ENCODE results near the gene GPR35. TPM values are rescaled to one million over a fixed set of nuclear protein-coding genes. Genes with fewer than 3 reads are reported as not detected.
A peak's percentile ranks its signal among the peaks of the same experiment; 100 is the strongest.

GPR35 gene, protein sequence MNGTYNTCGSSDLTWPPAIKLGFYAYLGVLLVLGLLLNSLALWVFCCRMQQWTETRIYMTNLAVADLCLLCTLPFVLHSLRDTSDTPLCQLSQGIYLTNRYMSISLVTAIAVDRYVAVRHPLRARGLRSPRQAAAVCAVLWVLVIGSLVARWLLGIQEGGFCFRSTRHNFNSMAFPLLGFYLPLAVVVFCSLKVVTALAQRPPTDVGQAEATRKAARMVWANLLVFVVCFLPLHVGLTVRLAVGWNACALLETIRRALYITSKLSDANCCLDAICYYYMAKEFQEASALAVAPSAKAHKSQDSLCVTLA
- 1.0 and 1.2 TPM in 2 replicates for total RNA-seq
- polyA plus RNA-seq = 0.09 TPM in 1 of 2 replicates, not detected in the other
- 0.10 and 0.15 TPM in 2 replicates for polyA plus RNA-seq (2012)
- polyA minus RNA-seq (ENCODE audit: low replicate concordance) = not detected in 2 replicates

DNA sequence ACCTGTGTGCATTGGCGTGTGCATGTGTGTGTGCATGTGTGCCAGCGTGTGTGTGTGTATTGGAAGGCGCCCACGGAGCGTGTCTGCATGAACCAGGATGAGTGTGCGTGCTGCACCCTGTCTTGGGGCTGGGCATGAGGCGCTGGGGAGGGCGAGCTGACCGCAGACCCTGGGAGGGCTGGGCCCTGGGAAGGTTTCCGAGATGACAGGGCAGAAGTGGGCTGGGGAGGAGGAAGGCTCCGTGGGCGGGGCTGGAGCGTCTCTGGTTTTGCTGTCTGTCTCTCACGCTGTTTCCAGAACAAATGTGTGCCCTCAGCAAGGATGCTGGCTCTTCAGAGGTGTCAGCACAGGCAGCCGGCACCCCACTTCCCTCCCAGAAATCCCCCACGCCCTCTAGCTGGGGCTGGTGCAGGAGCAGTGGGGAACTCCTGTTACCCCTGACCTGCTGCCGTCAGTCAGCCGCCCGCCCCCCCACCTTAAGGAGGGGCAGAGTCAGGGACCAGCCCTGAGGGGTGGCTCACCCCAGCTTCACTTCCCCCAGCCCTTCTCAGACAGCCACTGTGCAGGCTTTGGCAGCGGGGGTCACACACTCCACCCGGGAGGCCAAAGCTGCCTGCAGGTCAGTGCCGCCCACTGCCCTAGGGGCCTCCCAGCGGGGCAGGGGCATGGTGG is at the start of gene GPR35:
Gene GPR35, plus strand, starts transcription at position 531 of the 672 bp plus-strand sequence. CDS start 4,473 bp downstream, outside the sequence.
- Histone ChIP-seq H3K79me2 (ENCODE audit: control insufficient read depth, insufficient read depth, low read length) (no peaks in the 10 kb centered on the region), H4K20me1 (ENCODE audit: control insufficient read depth, extremely low read depth, insufficient read depth, low read length) (no peaks in the 10 kb centered on the region), H3K4me1 (ENCODE audit: control insufficient read depth, extremely low read depth, insufficient read depth, low read length) (no peaks in the 10 kb centered on the region), H3K4me2 (ENCODE audit: extremely low read depth, insufficient read depth, low read length) (no peak within 1 kb of the TSS), H3K27ac (ENCODE audit: insufficient read depth, low read length) (no peak within 1 kb of the TSS), H3K4me3 (replicated peaks in 1 of 4; ENCODE audit: control extremely low read depth in 1 of 4, insufficient read depth in 1 of 4, low read depth in 3 of 4, low read length in 4 of 4) (no peak within 1 kb of the TSS), H3K36me3 (ENCODE audit: control insufficient read depth, insufficient read depth, low read length) (no peaks in the 10 kb centered on the region), H3K9ac (ENCODE audit: insufficient read depth, low read length) (no peak within 1 kb of the TSS), H3K27me3 (ENCODE audit: control insufficient read depth, insufficient read depth, low read length) (no peaks in the 10 kb centered on the region), H2AFZ (ENCODE audit: low read length) (no peak within 1 kb of the TSS), H3K9me3 (ENCODE audit: control insufficient read depth, insufficient read depth, low read depth, low read length) (no peaks in the 10 kb centered on the region)
- peak; percentile 21 to 73 for DNase-seq (ENCODE audit: low read depth in 2 of 2)
- TF ChIP-seq, protein P1, sequence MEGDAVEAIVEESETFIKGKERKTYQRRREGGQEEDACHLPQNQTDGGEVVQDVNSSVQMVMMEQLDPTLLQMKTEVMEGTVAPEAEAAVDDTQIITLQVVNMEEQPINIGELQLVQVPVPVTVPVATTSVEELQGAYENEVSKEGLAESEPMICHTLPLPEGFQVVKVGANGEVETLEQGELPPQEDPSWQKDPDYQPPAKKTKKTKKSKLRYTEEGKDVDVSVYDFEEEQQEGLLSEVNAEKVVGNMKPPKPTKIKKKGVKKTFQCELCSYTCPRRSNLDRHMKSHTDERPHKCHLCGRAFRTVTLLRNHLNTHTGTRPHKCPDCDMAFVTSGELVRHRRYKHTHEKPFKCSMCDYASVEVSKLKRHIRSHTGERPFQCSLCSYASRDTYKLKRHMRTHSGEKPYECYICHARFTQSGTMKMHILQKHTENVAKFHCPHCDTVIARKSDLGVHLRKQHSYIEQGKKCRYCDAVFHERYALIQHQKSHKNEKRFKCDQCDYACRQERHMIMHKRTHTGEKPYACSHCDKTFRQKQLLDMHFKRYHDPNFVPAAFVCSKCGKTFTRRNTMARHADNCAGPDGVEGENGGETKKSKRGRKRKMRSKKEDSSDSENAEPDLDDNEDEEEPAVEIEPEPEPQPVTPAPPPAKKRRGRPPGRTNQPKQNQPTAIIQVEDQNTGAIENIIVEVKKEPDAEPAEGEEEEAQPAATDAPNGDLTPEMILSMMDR (conservative IDR thresholded peaks at IDR 0.05 in 1 of 2, IDR thresholded peaks at IDR 0.05 in 1 of 2; ENCODE audit: low read depth in 1 of 2, low read length in 2 of 2) = no peak
- TF ChIP-seq EZH2 (IDR thresholded peaks at IDR 0.05; ENCODE audit: low read length, missing control alignments) = no peak

DNA sequence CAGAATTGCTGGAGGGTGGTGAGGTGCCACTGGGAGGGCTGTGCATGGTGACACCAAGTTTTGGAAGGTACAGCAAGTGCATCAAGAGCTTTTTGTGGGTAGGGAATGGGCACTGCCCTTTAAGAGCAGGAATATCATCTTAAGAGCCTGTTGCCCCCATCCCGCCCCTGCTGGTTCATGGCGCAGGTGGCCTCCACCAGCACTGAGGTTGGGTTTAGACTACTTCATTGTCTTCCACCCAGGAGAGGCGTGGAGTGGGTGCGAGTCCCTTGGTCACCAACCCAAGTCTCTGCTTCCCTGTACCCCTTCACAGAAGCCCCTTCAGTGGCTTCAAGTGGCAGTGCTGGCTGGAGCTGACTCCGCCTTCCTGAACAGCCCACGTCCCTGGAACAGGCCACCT is 49.2 kb upstream of the GPR35 start:
- Histone ChIP-seq H3K4me2 (ENCODE audit: extremely low read depth, insufficient read depth, low read length) (no peak overlapping the region), H3K9ac (ENCODE audit: insufficient read depth, low read length) (no peak overlapping the region), H3K27ac (ENCODE audit: insufficient read depth, low read length) (no peak overlapping the region), H3K4me1 (ENCODE audit: control insufficient read depth, extremely low read depth, insufficient read depth, low read length) (peaks cover 6% of the 10 kb centered on the region), H3K9me3 (ENCODE audit: control insufficient read depth, insufficient read depth, low read depth, low read length) (no peaks in the 10 kb centered on the region), H4K20me1 (ENCODE audit: control insufficient read depth, extremely low read depth, insufficient read depth, low read length) (no peaks in the 10 kb centered on the region), H3K79me2 (ENCODE audit: control insufficient read depth, insufficient read depth, low read length) (peaks cover 7% of the 10 kb centered on the region), H3K36me3 (ENCODE audit: control insufficient read depth, insufficient read depth, low read length) (peaks cover 5% of the 10 kb centered on the region), H2AFZ (ENCODE audit: low read length) (no peak overlapping the region), H3K27me3 (ENCODE audit: control insufficient read depth, insufficient read depth, low read length) (no peaks in the 10 kb centered on the region), H3K4me3 (replicated peaks in 1 of 4; ENCODE audit: control extremely low read depth in 1 of 4, insufficient read depth in 1 of 4, low read depth in 3 of 4, low read length in 4 of 4) (no peak overlapping the region)
- DNase-seq (ENCODE audit: low read depth in 2 of 2) = no peak
- TF ChIP-seq EZH2 (IDR thresholded peaks at IDR 0.05; ENCODE audit: low read length, missing control alignments) = no peak
- TF ChIP-seq, protein P1 (conservative IDR thresholded peaks at IDR 0.05 in 1 of 2, IDR thresholded peaks at IDR 0.05 in 1 of 2; ENCODE audit: low read depth in 1 of 2, low read length in 2 of 2) = no peak

DNA sequence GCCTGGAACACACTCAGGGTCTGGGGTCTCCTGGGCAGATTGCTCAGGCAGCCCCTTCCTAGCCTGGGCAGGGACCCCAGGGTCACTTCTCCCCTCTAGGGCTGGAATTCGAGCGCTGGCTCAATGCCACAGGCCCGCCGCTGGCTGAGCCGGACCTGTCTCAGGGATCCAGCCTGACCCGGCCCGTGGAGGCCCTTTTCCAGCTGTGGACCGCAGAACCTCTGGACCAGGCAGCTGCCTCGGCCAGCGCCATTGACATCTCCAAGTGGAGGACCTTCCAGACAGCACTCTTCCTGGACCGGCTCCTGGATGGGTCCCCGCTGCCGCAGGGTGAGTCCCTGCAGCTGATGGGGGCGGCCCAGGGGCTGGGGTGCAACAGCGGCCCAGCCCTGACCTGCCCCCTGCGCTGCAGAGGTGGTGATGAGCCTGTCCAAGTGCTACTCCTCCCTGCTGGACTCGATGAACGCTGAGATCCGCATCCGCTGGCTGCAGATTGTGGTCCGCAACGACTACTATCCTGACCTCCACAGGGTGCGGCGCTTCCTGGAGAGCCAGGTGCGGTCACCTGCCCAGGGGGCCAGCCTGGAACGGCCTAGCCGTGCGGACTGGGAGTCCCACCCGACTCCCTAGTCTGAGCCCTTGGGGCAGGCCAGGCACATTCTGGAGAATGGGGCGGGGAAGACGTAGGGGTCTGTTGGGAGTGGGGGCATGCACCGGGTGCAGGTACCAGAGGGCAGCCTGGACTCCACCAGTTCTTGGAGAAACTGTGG is 48.7 kb upstream of the GPR35 start:
- H3K9me3 ChIP-seq (ENCODE audit: control insufficient read depth, insufficient read depth, low read depth, low read length) = no peaks in the 10 kb centered on the region
- no peaks in the 10 kb centered on the region for H3K27me3 ChIP-seq (ENCODE audit: control insufficient read depth, insufficient read depth, low read length)
- TF ChIP-seq EZH2 (IDR thresholded peaks at IDR 0.05; ENCODE audit: low read length, missing control alignments) = no peak
- TF ChIP-seq, protein P1 (conservative IDR thresholded peaks at IDR 0.05 in 1 of 2, IDR thresholded peaks at IDR 0.05 in 1 of 2; ENCODE audit: low read depth in 1 of 2, low read length in 2 of 2) = no peak
- peaks cover 6% of the 10 kb centered on the region for H3K4me1 ChIP-seq (ENCODE audit: control insufficient read depth, extremely low read depth, insufficient read depth, low read length)
- no peak overlapping the region for H3K4me3 ChIP-seq (replicated peaks in 1 of 4; ENCODE audit: control extremely low read depth in 1 of 4, insufficient read depth in 1 of 4, low read depth in 3 of 4, low read length in 4 of 4)
- H3K9ac ChIP-seq (ENCODE audit: insufficient read depth, low read length) = no peak overlapping the region
- no peak overlapping the region for H3K27ac ChIP-seq (ENCODE audit: insufficient read depth, low read length)
- H3K36me3 ChIP-seq (ENCODE audit: control insufficient read depth, insufficient read depth, low read length) = peaks cover 5% of the 10 kb centered on the region
- H4K20me1 ChIP-seq (ENCODE audit: control insufficient read depth, extremely low read depth, insufficient read depth, low read length) = no peaks in the 10 kb centered on the region
- H3K4me2 ChIP-seq (ENCODE audit: extremely low read depth, insufficient read depth, low read length) = no peak overlapping the region
- no peak overlapping the region for H2AFZ ChIP-seq (ENCODE audit: low read length)
- peaks cover 7% of the 10 kb centered on the region for H3K79me2 ChIP-seq (ENCODE audit: control insufficient read depth, insufficient read depth, low read length)
- no peak for DNase-seq (ENCODE audit: low read depth in 2 of 2)
